Ramos (cell line): ENCODE results near the gene MYO1E.

Experiments used
- in situ Hi-C: fragments of 300-500 bp; cut with MboI; formaldehyde crosslinking; loops from one replicate; pipeline ENCODE4 v1.14.3; 2022; ENCODE audit warnings: low sequenced_read_pairs; ENCODE audit not compliant: unreplicated experiment

The MYO1E gene

GRCh38 chr15:59242649-59243048, 130.0 kb downstream of the MYO1E start:
- in situ Hi-C loops, result loop anchor here (5.0 kb wide), 1 partner anchor 250 kb away; no protein-coding TSS in a partner anchor

DNA sequence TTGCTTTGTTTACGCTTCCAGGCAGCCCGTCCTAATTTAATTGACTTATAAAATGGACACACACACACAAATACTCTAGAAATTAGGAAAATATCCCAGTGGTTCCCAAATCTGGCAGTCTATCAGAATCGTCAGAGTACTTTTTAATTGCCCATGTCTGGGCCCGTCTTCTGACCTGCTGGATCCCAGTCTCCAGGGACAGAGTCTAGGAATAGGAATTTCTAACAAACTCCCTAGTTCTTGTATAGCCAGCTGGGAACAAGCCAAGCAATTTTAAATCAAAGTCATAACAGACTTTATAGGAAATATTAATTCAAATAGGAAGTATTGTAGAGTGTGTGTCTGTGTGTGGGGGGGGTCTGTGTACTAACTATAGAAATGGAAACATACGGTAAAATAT, 132.6 kb downstream of the MYO1E start:
- in situ Hi-C loops, result loop anchor here (5.0 kb wide), 1 partner anchor 252 kb away; no protein-coding TSS in a partner anchor

- in situ Hi-C loops, result no loop called here
These were observed 134.7 kb downstream of the MYO1E start for GRCh38 chr15:59237924-59238331.

DNA sequence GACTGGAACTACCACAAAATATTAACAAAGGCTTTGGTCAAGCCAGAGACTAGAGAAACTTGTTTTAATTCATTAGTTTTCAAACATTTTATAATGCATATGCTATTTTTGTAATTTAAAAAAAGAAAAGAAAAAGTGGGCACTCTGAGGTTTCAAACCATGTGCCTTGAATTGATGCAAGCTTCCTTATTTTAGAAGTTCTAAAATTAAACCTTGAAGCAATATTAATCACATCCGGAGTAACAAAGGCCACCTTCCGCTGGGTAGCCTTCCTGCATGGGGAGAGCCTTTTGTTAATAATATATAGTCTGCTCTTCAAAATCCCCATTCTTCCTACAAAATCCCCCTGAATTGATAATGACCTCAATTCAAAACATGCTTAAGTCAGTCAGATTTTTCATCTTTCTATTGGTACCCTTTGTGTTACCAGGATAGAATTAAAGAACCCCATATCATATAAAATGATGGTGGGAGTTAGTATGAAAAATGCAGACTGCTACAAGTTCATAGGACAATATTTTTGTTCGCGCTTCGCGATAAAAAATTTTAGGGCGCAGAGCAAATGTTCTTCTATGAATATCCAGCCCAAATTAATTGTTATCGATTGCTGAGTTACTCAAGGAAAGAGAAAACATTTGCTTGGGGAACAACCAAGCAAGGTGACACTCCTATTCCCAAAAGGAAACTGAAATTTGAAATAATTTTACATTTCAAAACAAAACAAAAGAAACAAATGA, 135.4 kb downstream of the MYO1E start:
- in situ Hi-C loops, result no loop called here

GRCh38 chr15:59236394-59236793, 136.3 kb downstream of the MYO1E start:
- in situ Hi-C loops, result no loop called here

GRCh38 chr15:59232476-59232875, 140.2 kb downstream of the MYO1E start:
- in situ Hi-C loops, result no loop called here

- in situ Hi-C loops, result no loop called here
These were observed 142.1 kb downstream of the MYO1E start for GRCh38 chr15:59230531-59231055.

DNA sequence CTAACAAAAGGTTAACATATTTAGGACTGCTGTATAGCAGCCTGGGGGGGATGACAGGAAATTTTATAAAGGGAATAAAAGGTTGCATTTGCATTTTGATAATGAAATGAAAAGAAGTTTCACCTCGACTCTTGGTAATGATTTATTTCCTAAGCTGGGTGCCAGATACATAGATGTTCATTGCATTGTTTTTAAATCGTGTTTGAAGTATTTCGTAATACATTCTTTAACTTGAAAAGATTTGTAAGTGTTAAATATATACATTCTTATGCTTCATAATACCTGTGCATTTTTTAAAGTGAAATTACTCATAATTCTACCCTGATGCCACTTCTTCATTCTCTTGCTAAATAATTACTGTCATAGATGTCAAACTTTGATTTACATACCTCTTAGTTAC, 143.2 kb downstream of the MYO1E start:
- in situ Hi-C loops, result no loop called here

DNA sequence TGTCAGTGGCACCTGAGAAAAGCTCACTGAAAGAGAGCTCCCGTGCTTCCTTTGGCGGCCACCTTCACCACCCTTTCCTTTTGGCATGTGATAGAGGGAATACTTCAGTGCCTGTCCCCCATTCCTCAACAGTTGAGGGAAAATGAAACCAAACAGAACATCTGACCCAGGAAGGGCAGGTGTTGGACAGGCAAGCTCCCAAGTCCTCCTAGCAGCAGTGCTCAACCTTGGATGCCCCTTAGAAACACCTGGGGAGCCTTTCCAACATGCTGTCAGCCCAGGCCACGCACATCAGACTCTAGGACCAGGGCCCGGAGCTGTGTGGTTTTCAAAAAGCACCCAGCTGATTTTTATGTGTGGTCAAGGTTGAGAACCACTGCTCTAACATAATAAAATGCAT, 143.7 kb downstream of the MYO1E start:
- in situ Hi-C loops, result no loop called here

DNA sequence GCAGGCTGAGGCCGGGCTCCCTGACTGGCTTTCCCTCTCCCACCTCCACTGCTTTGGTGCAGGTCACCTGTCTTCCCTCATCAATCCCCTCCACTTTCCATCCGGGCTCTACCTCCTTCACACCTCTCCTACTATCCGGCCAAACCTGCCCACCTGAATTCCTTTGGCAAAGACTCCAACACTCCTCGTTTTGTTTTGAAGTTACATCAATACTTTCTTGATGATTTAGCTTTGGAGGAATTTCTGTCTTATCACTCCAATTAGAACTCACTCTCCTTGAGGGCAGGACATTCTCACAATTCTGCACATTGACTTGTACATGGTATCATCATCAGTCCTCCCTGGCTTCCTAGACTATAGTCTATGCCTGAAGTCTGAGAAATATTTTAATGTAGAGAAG, 145.7 kb downstream of the MYO1E start:
- in situ Hi-C loops, result no loop called here

GRCh38 chr15:59224474-59224873, 148.2 kb downstream of the MYO1E start:
- in situ Hi-C loops, result no loop called here

DNA sequence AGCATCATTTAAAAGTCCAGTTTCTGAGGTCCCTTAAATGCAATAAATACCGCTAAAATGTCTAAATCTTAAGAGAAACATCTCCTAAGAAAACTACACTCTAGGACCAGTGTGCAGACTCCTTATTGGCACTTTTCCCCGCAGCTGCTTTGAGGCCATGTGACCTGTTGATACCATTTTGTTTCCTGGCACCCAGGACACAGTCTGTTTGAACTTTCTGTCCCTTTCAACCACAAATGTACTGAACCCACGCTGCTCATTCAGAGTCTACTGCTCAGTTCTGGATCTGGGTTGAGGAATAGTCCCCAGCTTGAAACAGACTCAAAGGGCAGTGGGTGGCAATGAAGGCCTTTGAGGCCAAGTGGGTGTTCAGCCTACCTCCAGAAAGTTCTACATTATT, 148.9 kb downstream of the MYO1E start:
- in situ Hi-C loops, result no loop called here

DNA sequence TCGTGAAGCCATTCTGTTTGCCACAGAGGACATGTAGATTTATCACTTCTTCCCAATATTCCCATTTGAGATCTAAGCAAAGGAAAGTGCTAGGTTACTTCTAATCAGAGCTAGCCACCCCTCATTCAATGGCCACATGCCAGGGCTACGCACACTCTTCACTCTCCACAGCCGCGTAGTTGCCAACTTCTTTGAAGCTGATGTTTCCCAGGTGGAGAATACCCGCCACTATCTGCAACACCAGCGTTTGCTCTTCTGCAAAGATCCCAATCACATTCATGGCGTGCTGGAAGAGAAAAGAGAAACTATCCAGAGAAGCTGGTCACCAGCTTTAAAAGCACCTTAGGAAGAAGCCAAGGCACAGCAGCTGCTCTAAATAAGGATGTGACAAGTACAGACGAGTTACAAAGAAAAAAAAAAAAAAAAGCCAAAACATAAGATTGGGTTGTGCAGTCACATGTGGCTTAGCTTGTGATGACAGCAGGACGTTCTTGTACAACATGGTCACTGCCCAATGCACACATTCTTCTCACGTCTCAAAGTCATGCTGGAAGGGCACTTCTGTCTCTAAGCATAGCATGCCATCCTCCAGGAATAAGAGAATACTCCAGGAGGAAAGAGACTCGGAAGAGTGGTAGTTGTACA, 149.6 kb downstream of the MYO1E start:
- in situ Hi-C loops, result no loop called here

DNA sequence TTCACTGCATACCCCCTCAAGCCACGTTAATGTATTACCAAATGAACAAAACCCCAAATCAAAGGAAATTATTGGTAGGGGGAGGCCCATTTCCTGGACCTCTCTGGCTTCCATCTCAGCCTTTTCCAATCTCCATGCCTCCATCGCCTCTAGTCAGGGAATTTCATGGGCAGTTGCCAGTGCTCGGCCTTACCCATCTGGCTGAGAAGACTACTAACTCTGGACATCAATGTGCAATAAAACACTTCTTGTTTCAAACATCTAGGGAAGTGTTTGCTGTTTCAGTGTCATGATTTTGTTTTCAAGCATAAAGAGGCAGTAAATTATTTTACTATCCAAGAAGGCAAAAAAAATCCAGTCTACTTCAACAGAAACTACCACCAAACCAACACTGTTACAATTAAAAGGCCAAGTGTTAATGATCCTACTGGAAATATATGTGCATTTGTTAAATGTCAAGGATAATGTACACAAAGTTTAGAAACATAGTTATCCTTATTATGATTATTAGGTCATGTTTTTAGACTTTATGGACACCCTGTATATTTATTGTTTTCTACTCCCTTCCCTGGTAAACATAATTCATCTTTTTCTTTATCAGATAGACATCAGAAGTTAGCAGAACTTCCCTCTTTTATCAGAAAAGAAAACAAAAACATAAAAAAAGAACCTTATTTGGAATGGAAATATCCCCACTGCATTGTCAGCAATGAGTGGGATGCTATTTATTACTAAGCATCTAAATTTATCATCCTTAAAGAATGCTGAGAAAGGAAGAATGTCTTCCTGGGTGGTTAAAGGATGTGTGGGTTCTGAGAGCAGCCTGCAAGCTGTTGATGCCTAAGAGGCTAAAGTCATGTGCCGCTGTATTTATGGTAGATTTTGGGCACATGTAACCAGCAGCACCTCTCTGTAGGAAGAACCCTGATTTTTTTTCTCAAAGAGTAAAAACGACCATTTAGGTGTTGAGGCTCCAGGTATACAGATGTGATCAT, 150.9 kb downstream of the MYO1E start:
- in situ Hi-C loops, result no loop called here

GRCh38 chr15:59218710-59219109, 154.0 kb downstream of the MYO1E start:
- in situ Hi-C loops, result no loop called here

- in situ Hi-C loops, result no loop called here
These were observed 154.7 kb downstream of the MYO1E start for GRCh38 chr15:59217876-59218498.

GRCh38 chr15:59216911-59217310, 155.8 kb downstream of the MYO1E start:
- in situ Hi-C loops, result no loop called here

DNA sequence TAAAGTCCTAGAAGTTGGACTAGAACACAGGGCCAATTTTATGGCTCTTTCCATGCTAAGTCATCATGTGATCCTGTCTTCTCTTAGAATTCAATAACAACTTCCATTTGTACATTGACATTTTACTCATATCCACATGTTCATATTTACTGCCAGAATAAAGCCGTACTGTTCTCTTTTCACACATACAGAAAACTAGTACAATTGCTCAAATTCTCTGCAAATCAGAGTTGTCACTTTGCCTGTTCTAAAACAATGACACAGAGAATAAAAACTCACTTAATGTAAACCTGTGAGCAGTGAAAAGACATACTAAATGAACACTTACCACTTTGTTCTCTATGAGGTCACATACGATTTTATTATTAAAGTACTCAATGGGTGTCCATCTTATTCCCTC, 162.5 kb downstream of the MYO1E start:
- in situ Hi-C loops, result no loop called here

DNA sequence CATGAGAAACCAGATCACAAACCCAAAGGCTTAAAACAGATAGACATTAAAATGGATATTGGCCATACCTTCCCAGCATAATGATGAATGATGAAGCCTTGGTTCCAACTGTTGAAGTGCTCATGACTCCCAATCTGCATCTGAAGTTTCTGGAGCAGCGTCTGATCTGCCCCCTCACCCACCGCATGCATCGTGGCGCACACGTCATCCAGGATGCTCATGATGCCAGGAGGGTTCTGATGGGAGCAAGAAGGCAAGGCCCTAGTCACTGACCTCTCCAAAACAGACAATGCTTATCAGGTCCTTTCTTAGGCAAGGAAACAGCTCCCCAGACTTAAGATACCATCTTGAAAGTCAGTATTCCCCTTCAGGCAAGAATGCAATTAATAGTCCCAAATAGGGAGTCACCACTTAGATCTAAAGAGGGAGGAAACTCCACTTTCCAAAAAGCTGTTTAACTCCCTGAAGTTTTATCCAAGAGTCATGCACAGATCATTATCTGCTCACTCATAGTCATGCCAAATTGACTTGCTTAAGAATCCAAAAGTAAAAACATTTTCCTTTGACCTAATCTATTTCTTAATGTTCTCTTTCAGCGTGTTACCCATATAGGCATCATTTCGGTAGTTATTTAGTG, 163.9 kb downstream of the MYO1E start:
- in situ Hi-C loops, result no loop called here
